ENCODE results near the gene AMBP.

The AMBP gene

GRCh38 chr9:114078021-114078780, at the start of gene AMBP:
Gene AMBP, minus strand, starts transcription at chr9:114078300. Its CDS starts 91 bp downstream, at chr9:114078209.
- DNase-seq (ENCODE audit: low read depth) = peak; percentile 8

GRCh38 chr9:114126247-114127060, 48.4 kb upstream of the AMBP start:
- no peak for DNase-seq (ENCODE audit: low read depth)

DNA sequence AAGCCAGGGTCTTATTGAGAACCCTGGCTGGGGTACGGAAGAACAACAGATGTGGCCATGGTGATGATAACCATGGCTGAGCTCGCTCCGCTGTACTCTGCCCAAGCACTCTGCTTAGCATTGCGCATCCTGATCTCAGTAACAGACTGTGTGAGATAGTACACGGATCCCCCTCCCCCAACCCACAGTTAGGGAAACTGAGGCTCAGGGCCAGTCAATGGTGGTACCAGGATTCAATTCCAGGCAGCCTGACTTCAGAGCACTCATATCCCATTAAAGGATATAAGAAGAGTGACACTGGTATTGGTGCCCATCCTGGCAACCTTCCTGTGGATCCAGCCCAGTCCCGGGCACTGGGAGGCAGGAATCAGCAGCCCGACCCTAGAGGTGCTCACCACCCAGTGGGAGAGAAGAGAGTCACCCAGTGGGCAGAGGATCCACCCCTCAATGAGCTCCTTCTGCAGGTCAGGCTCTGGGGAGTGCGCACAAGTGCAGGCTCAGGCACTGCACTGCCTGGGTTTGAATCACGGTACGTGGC, 47.4 kb upstream of the AMBP start:
- no peak for DNase-seq (ENCODE audit: low read depth)

DNA sequence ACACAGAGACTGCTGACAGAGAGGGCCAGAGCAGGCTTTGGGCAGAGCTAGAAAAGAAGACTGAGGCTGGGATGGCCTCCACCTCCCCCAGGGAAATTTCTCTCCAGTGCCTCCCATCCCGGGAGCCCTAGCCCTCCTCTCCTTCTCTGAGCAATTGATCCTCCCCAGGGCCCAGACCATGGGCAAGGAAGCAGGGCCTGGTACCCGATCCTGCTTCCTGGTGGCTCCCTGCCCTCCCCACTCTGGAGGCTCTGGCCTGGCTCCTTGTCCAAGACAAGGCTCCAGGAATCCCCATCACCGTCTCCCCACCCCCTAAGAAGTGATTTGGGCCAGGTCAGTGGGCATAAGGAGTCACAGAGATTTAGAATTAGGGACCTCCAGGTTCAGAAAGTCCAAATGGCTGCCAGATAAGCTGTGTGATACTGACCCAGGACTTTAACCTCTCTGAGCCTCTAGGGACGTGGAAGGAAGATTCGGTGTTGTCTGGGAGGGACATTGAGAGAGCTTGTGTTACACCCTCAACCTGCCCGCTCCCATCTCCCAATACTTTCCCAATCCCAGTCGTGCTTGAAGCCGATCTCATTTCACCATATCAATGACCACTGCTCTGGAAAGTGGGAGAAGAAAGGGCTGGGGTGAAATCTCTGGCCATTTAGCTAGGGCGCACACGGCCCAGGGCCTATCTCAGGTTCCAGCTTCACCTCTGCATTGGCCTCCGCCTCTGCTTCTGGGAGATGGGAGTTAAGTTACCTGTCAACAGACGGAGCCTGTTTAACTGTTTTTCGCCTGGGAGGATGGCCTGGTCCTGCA, 46.8 kb upstream of the AMBP start:
- DNase-seq (ENCODE audit: low read depth) = no peak

DNA sequence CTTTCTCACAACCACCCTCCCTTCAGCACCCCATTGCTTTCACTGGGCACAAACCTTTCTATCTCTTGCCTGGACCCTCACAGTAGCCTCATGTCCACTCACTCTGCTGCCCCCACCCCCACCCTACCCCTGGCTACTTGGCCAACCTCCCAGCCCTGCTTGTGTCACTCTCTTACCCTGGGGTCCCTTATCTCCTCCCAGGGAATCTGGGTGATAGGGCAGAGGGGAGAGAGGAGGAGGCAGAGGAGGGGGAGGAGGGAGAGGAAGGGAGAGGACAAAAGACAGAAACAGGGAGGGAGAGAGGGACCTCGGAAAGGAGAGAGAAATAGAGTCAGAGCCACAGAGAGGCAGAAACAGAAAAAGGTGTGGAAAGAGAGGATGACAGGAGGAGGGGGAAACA, 46.0 kb upstream of the AMBP start:
- DNase-seq (ENCODE audit: low read depth) = no peak

- DNase-seq (ENCODE audit: low read depth) = no peak
These were observed 45.2 kb upstream of the AMBP start for GRCh38 chr9:114123031-114123977.

GRCh38 chr9:114122136-114123027, 44.3 kb upstream of the AMBP start:
- DNase-seq (ENCODE audit: low read depth) = no peak

DNA sequence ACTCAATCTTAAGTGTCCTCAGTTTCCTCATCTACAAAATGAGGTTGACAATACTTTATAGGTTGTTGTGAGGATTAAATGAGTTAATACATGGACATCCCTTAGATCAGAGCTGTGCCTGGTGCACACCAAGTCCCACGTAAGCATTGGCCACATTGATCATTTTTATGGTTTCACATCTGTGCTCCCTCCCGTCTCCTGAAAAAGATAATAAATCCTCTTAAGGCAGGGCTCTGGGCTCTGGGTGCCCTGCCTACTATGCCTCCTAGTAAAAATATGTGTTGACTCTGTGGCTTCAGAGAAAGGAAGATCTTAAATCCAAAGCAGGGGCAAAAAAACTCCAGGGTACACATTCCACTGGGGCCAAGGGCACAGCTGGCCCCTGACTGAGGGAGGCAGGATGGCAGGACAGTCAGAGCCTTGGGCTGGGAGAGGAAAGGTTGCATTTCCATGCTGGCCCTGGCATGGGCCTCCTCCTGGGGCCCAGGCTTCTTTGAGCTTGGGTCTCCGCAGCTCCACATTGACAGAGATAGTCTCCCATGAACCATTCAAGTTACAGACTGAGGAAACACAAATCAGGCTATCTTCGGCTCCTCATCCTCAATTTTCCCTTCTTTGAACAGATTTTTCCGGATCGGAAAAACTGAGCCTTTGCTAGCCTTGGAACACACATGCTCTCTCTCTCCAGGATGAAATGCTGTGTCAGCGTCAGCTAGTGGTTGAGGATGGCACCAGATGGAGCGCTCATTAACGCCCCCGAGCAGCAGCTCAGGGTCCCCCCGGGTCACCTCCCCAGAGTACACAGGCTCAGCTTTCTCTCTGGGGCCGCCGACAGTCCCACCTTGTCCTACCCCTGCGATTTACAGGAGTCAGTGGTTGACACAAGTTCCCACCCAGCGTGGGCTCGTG, 43.4 kb upstream of the AMBP start:
- no peak for DNase-seq (ENCODE audit: low read depth)

DNA sequence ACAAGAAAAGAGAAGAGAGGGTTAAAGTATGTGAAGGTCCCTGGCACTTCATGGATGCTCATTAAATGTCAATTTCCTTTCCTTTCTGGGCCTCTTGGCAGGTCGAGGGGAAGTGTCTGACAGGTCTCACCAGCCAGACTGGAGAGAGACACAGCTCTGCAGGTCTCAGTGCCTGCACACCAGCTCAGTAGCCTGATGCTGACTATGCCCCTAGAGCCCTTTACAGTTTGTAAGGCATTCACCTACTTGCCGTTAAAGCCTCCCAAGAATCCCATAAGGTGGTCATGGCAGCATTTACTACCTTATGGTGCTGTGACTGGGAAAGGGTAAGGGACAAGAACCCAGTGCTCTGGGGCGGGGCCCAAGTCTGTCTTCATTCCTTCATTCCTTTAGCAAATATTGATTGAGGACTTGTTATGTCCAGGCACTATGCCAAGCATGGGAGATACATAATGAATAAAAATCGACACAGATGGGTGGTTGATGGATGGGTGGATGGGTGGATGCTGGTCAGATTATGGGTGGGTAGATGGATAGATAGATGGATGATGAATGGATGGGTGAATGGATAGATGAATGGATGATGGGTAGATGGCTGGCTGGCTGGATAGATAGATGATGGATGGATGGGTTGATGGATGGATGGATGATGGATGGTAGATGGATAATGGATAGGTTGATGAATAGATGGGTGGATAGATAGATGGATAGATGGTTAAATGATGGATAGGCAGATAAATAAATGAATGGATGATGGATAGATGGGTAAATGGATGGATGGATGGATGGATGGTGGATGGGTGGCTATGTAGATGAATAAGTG, 42.3 kb upstream of the AMBP start:
- DNase-seq (ENCODE audit: low read depth) = no peak

- DNase-seq (ENCODE audit: low read depth) = no peak
These were observed 41.4 kb upstream of the AMBP start for GRCh38 chr9:114119242-114120191.

GRCh38 chr9:114117996-114118830, 40.1 kb upstream of the AMBP start:
- DNase-seq (ENCODE audit: low read depth) = no peak

DNA sequence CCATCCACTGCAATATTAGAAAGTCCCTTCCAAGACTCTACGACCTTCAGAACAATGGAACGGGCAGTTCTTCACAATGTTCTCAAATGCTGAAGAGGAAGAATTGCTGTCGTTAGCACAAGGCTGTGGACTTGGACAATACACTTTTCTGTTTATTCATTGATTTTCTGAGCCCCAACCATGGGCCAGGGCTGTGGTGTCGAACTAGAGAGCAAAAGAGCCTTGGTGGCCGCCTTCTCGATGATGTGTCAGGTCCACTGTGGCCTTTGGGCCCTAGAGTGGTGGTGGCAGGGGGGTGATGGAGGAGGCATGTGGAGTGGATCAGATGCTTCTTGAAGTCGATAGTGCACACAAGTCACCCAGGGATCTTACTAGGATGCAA, 39.5 kb upstream of the AMBP start:
- DNase-seq (ENCODE audit: low read depth) = no peak

DNA sequence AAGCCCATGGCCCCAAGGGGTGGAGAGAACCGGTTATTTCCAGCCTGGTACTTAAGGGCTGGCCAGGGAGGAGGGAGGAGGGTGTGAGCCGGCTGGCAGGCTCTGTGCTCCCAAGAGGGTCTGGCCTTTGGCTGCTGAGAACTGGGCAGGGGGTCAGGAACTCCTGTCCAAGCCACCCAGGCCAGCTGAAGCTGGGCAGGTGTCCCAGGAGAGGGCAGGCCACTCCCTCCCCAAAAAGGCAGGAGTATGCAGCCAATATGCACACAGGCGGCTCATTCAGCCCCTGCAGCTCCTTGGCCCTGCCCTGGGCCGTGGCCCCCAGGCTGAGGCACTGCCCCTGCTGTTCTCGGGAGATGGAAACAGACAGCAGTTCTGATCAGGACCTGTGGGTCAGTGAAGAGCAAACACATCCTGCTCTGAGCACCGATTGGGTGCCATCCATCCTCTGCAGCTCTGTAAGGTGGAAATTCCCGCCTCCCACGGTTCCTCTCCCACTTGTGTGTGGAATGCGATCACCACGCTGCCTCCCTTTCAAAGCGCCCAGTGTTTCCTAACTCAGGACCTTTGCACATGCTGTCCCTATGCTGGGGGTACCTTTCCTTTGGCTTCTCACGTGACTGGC, 38.1 kb upstream of the AMBP start:
- DNase-seq (ENCODE audit: low read depth) = no peak

DNA sequence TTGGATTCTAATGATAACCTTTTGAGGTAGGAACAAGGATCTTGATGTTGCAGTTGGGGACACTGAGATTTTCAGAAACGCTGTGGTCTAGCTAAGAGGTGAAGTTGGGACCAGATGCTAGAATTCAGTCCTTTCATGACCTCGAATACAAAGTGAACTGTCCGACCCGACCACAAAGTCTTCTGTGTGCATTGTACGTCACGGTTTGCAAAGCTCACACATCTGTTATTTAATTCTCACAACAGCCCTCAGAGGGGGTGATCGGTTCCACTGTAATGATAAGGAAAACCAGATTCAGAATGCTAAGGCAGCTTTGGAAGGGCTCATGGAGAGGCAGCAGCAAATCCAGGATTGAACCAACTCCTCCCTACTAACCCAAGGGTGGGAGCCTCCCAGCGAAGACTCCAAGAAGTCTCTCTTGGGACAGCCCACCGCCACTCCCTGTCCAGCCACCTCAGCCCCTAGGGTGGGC, 37.6 kb upstream of the AMBP start:
- no peak for DNase-seq (ENCODE audit: low read depth)

GRCh38 chr9:114114364-114114763, 36.3 kb upstream of the AMBP start:
- peak; percentile 57 for DNase-seq (ENCODE audit: low read depth)
